ENCODE data around the gene CCDC57. TPM values are rescaled to one million over a fixed set of nuclear protein-coding genes. Genes with fewer than 3 reads are reported as not detected.

Gene CCDC57
- polyA plus RNA-seq, 1 donor from 2014 or later = 70.9 TPM

GRCh38 chr17:82058855-82059249 lies 153.8 kb downstream of the CCDC57 start:
- Histone ChIP-seq H3F3A (ENCODE audit: insufficient read depth, low read length, poor library complexity, severe bottlenecking) (no peaks in the 10 kb centered on the region), H2AFZ (ENCODE audit: low read depth, low read length) (no peak overlapping the region), H3K27me3 (ENCODE audit: insufficient read depth, low read depth, low read length) (no peaks in the 10 kb centered on the region), H3K27ac (ENCODE audit: low read length) (no peak overlapping the region), H3K4me3 (ENCODE audit: low read length) (no peak overlapping the region), H4K20me1 (ENCODE audit: insufficient read depth) (no peaks in the 10 kb centered on the region), H3K79me2 (replicated peaks; ENCODE audit: insufficient read depth, low read length) (no peaks in the 10 kb centered on the region), H3K9me2 (ENCODE audit: insufficient read depth, low read length) (no peaks in the 10 kb centered on the region), H3K9me3 (ENCODE audit: low read length) (no peaks in the 10 kb centered on the region), H3K9ac (ENCODE audit: low read length) (no peak overlapping the region), H3K36me3 (ENCODE audit: insufficient read depth, low read length) (no peaks in the 10 kb centered on the region), H3K4me2 (ENCODE audit: low read length) (no peak overlapping the region)
- TF ChIP-seq EZH2 (IDR thresholded peaks at IDR 0.05; ENCODE audit: borderline replicate concordance, insufficient read depth, low read length, poor library complexity, severe bottlenecking) (no peak), MXI1 (conservative IDR thresholded peaks at IDR 0.05; ENCODE audit: poor library complexity, severe bottlenecking) (no peak), EP300 (conservative IDR thresholded peaks at IDR 0.05; ENCODE audit: poor library complexity, severe bottlenecking) (no peak), SMC3 (conservative IDR thresholded peaks at IDR 0.05; ENCODE audit: poor library complexity) (no peak), TAF1 (IDR thresholded peaks at IDR 0.05; ENCODE audit: low read depth) (no peak), CTCF (IDR thresholded peaks at IDR 0.05; ENCODE audit: poor library complexity, severe bottlenecking) (no peak), REST (IDR thresholded peaks at IDR 0.05; ENCODE audit: borderline replicate concordance) (no peak), POLR2AphosphoS5 (IDR thresholded peaks at IDR 0.05) (no peak), RAD21 (conservative IDR thresholded peaks at IDR 0.05) (no peak)

- Histone ChIP-seq H3K36me3 (ENCODE audit: insufficient read depth, low read length) (no peaks in the 10 kb centered on the region), H3K27ac (ENCODE audit: low read length) (no peak overlapping the region)
Observed at GRCh38 chr17:82058230-82058854, 154.3 kb downstream of the CCDC57 start.

More at GRCh38 chr17:82058230-82058854, 154.3 kb downstream of the CCDC57 start:
- no peak overlapping the region for H3K4me3 ChIP-seq (ENCODE audit: low read length)
- H3K4me2 ChIP-seq (ENCODE audit: low read length) = no peak overlapping the region
- H3K27me3 ChIP-seq (ENCODE audit: insufficient read depth, low read depth, low read length) = no peaks in the 10 kb centered on the region
- H4K20me1 ChIP-seq (ENCODE audit: insufficient read depth) = no peaks in the 10 kb centered on the region
- TF ChIP-seq EZH2 (IDR thresholded peaks at IDR 0.05; ENCODE audit: borderline replicate concordance, insufficient read depth, low read length, poor library complexity, severe bottlenecking) = no peak
- no peak for TF ChIP-seq REST (IDR thresholded peaks at IDR 0.05; ENCODE audit: borderline replicate concordance)
- TF ChIP-seq MXI1 (conservative IDR thresholded peaks at IDR 0.05; ENCODE audit: poor library complexity, severe bottlenecking) = no peak
- no peak for TF ChIP-seq TAF1 (IDR thresholded peaks at IDR 0.05; ENCODE audit: low read depth)
- no peak for TF ChIP-seq SMC3 (conservative IDR thresholded peaks at IDR 0.05; ENCODE audit: poor library complexity)
- TF ChIP-seq POLR2AphosphoS5 (IDR thresholded peaks at IDR 0.05) = no peak
- no peak for TF ChIP-seq EP300 (conservative IDR thresholded peaks at IDR 0.05; ENCODE audit: poor library complexity, severe bottlenecking)
- no peak for TF ChIP-seq CTCF (IDR thresholded peaks at IDR 0.05; ENCODE audit: poor library complexity, severe bottlenecking)
- no peak for TF ChIP-seq RAD21 (conservative IDR thresholded peaks at IDR 0.05)
- no peak overlapping the region for H3K9ac ChIP-seq (ENCODE audit: low read length)
- no peaks in the 10 kb centered on the region for H3K9me2 ChIP-seq (ENCODE audit: insufficient read depth, low read length)
- H3K9me3 ChIP-seq (ENCODE audit: low read length) = no peaks in the 10 kb centered on the region
- H3F3A ChIP-seq (ENCODE audit: insufficient read depth, low read length, poor library complexity, severe bottlenecking) = no peaks in the 10 kb centered on the region
- H3K79me2 ChIP-seq (replicated peaks; ENCODE audit: insufficient read depth, low read length) = no peaks in the 10 kb centered on the region
- no peak overlapping the region for H2AFZ ChIP-seq (ENCODE audit: low read depth, low read length)

Measured in neural cell (in vitro differentiated cells).